NCI-H2196 (cell line): ENCODE measurements around the gene FAM169A.
A peak's percentile ranks its signal among the peaks of the same experiment; 100 is the strongest.
"Not testable (repeated sequence)": the region's sequence is repeated elsewhere in the genome, so short reads cannot be mapped to it uniquely, and the experiment has no call there.

ENCODE experiments used
- DNase-seq: peaks from one replicate; lab custom pipeline; 2025; ENCODE audit not compliant: unreplicated experiment; lab: John Stamatoyannopoulos, UW

The FAM169A gene

GRCh38 chr5:74865804-74866595 is at the start of gene FAM169A:
Gene FAM169A (minus strand): TSS chr5:74866387. CDS start chr5:74841676, 24,711 bp downstream.
- DNase-seq, result peak; percentile 30

- no peak for DNase-seq
Measured at GRCh38 chr5:74915488-74915887, 49.3 kb upstream of the FAM169A start.

GRCh38 chr5:74911421-74911820 is 45.2 kb upstream of the FAM169A start:
- not testable (repeated sequence) for DNase-seq

- not testable (repeated sequence) for DNase-seq
Measured at GRCh38 chr5:74909888-74910287, 43.7 kb upstream of the FAM169A start.

GRCh38 chr5:74908237-74908636 is 42.0 kb upstream of the FAM169A start:
- not testable (repeated sequence) for DNase-seq

GRCh38 chr5:74904713-74905112 is 38.5 kb upstream of the FAM169A start:
- DNase-seq, result not testable (repeated sequence)

- peak; percentile 11 for DNase-seq
Measured at GRCh38 chr5:74903165-74903787, 37.1 kb upstream of the FAM169A start.

GRCh38 chr5:74897049-74897448 is 30.9 kb upstream of the FAM169A start:
- no peak for DNase-seq

- DNase-seq, result peak; percentile 39
Measured at GRCh38 chr5:74895906-74896305, 29.7 kb upstream of the FAM169A start.

- no peak for DNase-seq
Measured at GRCh38 chr5:74894351-74894750, 28.2 kb upstream of the FAM169A start.

- DNase-seq, result no peak
Measured at GRCh38 chr5:74892921-74893320, 26.7 kb upstream of the FAM169A start.

GRCh38 chr5:74889523-74890105 is 23.4 kb upstream of the FAM169A start:
- DNase-seq, result no peak

GRCh38 chr5:74888117-74888516 is 21.9 kb upstream of the FAM169A start:
- DNase-seq, result no peak

GRCh38 chr5:74885170-74885569 is 19.0 kb upstream of the FAM169A start:
- no peak for DNase-seq

GRCh38 chr5:74882379-74883134 is 16.4 kb upstream of the FAM169A start:
- DNase-seq, result not testable (repeated sequence)

GRCh38 chr5:74877624-74878304 is 11.6 kb upstream of the FAM169A start:
- DNase-seq, result no peak

GRCh38 chr5:74875994-74876791 is 10.0 kb upstream of the FAM169A start:
- no peak for DNase-seq

- no peak for DNase-seq
Measured at GRCh38 chr5:74873525-74874249, 7.5 kb upstream of the FAM169A start.
